Measurements from ENCODE around the gene SPP2. TPM values are rescaled to one million over a fixed set of nuclear protein-coding genes. Genes with fewer than 3 reads are reported as not detected.

Gene SPP2
- total and polyA plus RNA-seq, 12 donors = not detected

GRCh38 chr2:234005126-234005525 is 45.4 kb upstream of the SPP2 start:
- Histone ChIP-seq H3K27me3 (peaks cover 0 to 42% (median 13%) of the 10 kb centered on the region in 7 donors), H3K9me3 (no peaks in the 10 kb centered on the region), H3K36me3 (no peaks in the 10 kb centered on the region), H3K4me1 (no peaks in the 10 kb centered on the region), H3K4me3 (no peak overlapping the region), H3K27ac (no peak overlapping the region)
- DNase-seq (no peak), ATAC-seq (no peak)
- WGBS, 2 donors = 68% methylated on average over 2 of the region's 2 CpGs
- intact Hi-C loops (cut with DNase I) = no loop called here
- no peak for TF ChIP-seq CTCF (IDR thresholded peaks at IDR 0.05)

GRCh38 chr2:234006501-234006900 is 44.0 kb upstream of the SPP2 start:
- ATAC-seq = no peak
- no peak for TF ChIP-seq CTCF (IDR thresholded peaks at IDR 0.05)
- no peak for DNase-seq
- 76 to 83% methylated on average over 3 of the region's 3 CpGs for WGBS, 2 donors
- Histone ChIP-seq H3K36me3 (no peaks in the 10 kb centered on the region), H3K9me3 (peaks cover 0 to 11% (median 0%) of the 10 kb centered on the region in 11 donors), H3K27ac (no peak overlapping the region), H3K4me1 (no peaks in the 10 kb centered on the region), H3K27me3 (peaks cover 0 to 39% (median 19%) of the 10 kb centered on the region in 7 donors), H3K4me3 (no peak overlapping the region)
- intact Hi-C loops (cut with DNase I) = no loop called here

GRCh38 chr2:234014427-234014826 is 36.1 kb upstream of the SPP2 start:
- TF ChIP-seq CTCF (IDR thresholded peaks at IDR 0.05) = no peak
- Histone ChIP-seq H3K4me3 (no peak overlapping the region), H3K9me3 (peaks cover 0 to 13% (median 0%) of the 10 kb centered on the region in 11 donors), H3K4me1 (no peaks in the 10 kb centered on the region), H3K36me3 (no peaks in the 10 kb centered on the region), H3K27ac (no peak overlapping the region), H3K27me3 (peaks cover 0 to 27% (median 15%) of the 10 kb centered on the region in 7 donors)
- intact Hi-C loops (cut with DNase I) = no loop called here
- 96 to 97% methylated on average over 1 of the region's 1 CpG for WGBS, 2 donors
- DNase-seq (no peak), ATAC-seq (no peak)

GRCh38 chr2:234015861-234016260 is 34.6 kb upstream of the SPP2 start:
- no peaks in the 10 kb centered on the region for H3K4me1 ChIP-seq
- H3K27me3 ChIP-seq = peaks cover 0 to 27% (median 7%) of the 10 kb centered on the region in 7 donors
- no peak for DNase-seq
- WGBS, 2 donors = 57 to 60% methylated on average over 3 of the region's 3 CpGs
- no peak for ATAC-seq
- TF ChIP-seq CTCF (IDR thresholded peaks at IDR 0.05) = no peak
- intact Hi-C loops (cut with DNase I) = no loop called here
- no peak overlapping the region for H3K4me3 ChIP-seq
- no peak overlapping the region for H3K27ac ChIP-seq
- no peaks in the 10 kb centered on the region for H3K36me3 ChIP-seq
- peaks cover 0 to 9% (median 0%) of the 10 kb centered on the region in 11 donors for H3K9me3 ChIP-seq
